HepG2 (cell line): ENCODE measurements around the gene PAX4. TPM values are rescaled to one million over a fixed set of nuclear protein-coding genes. Genes with fewer than 3 reads are reported as not detected.

Source experiments
- AFF4 ChIP-seq: sonication (generic); formaldehyde crosslinking; IDR thresholded peaks from 2 replicates; pipeline ENCODE4 v1.4.0; 2020; ENCODE audit warnings: missing genetic modification reagents
- ARID4A ChIP-seq: sonication (generic); formaldehyde crosslinking; IDR thresholded peaks from 2 replicates; pipeline ENCODE4 v1.5.0; 2020; ENCODE audit warnings: mild to moderate bottlenecking, missing genetic modification reagents, borderline replicate concordance
- DZIP1 ChIP-seq: sonication (generic); formaldehyde crosslinking; IDR thresholded peaks from 2 replicates; pipeline ENCODE4 v1.5.0; 2020; ENCODE audit warnings: mild to moderate bottlenecking, missing genetic modification reagents
- GATA4 ChIP-seq: sonication (generic); IDR thresholded peaks from 2 replicates; pipeline ENCODE4 v1.6.1; 2016; ENCODE audit warnings: antibody characterized with exemption, low read depth, borderline replicate concordance
- PHF8 ChIP-seq: sonication (generic); formaldehyde crosslinking; IDR thresholded peaks from 2 replicates; pipeline ENCODE4 v1.5.0; 2020; ENCODE audit warnings: missing genetic modification reagents
- SAFB2 ChIP-seq: sonication (generic); formaldehyde crosslinking; IDR thresholded peaks from 2 replicates; pipeline ENCODE4 v1.5.1; 2020; ENCODE audit warnings: missing genetic modification reagents, low read depth, mild to moderate bottlenecking, borderline replicate concordance
- SIN3A ChIP-seq: IDR thresholded peaks from 2 replicates; pipeline ENCODE4 v1.6.1; 2011; ENCODE audit warnings: low read depth, mild to moderate bottlenecking, control low read depth, low read length, borderline replicate concordance
- TBX2 ChIP-seq: sonication (generic); formaldehyde crosslinking; IDR thresholded peaks from 2 replicates; pipeline ENCODE4 v1.5.0; 2020; ENCODE audit warnings: missing genetic modification reagents, mild to moderate bottlenecking, borderline replicate concordance
- UBTF ChIP-seq: sonication (generic); formaldehyde crosslinking; IDR thresholded peaks from 2 replicates; pipeline ENCODE4 v1.4.0; 2020; ENCODE audit warnings: mild to moderate bottlenecking, missing genetic modification reagents
- ZNF20 ChIP-seq: sonication (generic); formaldehyde crosslinking; IDR thresholded peaks from 2 replicates; pipeline ENCODE4 v1.4.0; 2020; ENCODE audit warnings: mild to moderate bottlenecking, moderate library complexity, missing genetic modification reagents
- ZNF234 ChIP-seq: sonication (generic); formaldehyde crosslinking; conservative IDR thresholded peaks from 2 replicates; pipeline ENCODE4 v1.5.1; 2020; ENCODE audit warnings: mild to moderate bottlenecking, missing genetic modification reagents
- ZNF263 ChIP-seq: sonication (generic); formaldehyde crosslinking; IDR thresholded peaks from 2 replicates; pipeline ENCODE4 v1.4.0; 2020; ENCODE audit warnings: missing genetic modification reagents
- ZNF670 ChIP-seq: sonication (generic); formaldehyde crosslinking; IDR thresholded peaks from 2 replicates; pipeline ENCODE4 v1.8.0; 2022; ENCODE audit warnings: mild to moderate bottlenecking, missing genetic modification reagents, borderline replicate concordance
- ZNF891 ChIP-seq: sonication (generic); formaldehyde crosslinking; IDR thresholded peaks from 2 replicates; pipeline ENCODE4 v1.5.0; 2020; ENCODE audit warnings: mild to moderate bottlenecking, missing genetic modification reagents
- polyA plus RNA-seq, 8 experiments: library from polyadenylated mRNA; depleted of rRNA in 3 of 8; stranded (reverse) in 7 of 8; unstranded in 1 of 8; fragments of >200 nt; fragmentation: Illumina TruSeq in 4 of 8; extraction: Trizol in 4 of 8; gene quantifications; 2 replicates each; pipeline versions ENCODE4 v1.2.1 to v1.2.3, GENCODE V29; 2011 to 2016; ENCODE audit warnings: low read depth in 4 of 8, missing spikeins in 1 of 8, mixed read lengths in 1 of 8; ENCODE audit not compliant: insufficient read depth in 1 of 8
- total RNA-seq, 5 experiments: library from RNA; depleted of rRNA; stranded (reverse); fragments of >200 nt; fragmentation: Illumina TruSeq; extraction: Trizol; gene quantifications; 2 replicates each; pipeline ENCODE4 v1.2.3, GENCODE V29; 2016; ENCODE audit warnings: low read depth in 1 of 5

The PAX4 gene
- total and polyA plus RNA-seq, 2 of the 13 experiments (the other 11 are each of a cell fraction or from before 2014, with no cell fraction given), result not detected

GRCh38 chr7:127652333-127653248 lies 34.6 kb upstream of the PAX4 start (continued):
- peak; percentile 64 for TF ChIP-seq ARID4A (CRISPR knock-in tag)
- 0 out of 2 replicates have a peak, but pooled peaks have one; percentile 16 for TF ChIP-seq TBX2
- TF ChIP-seq DZIP1 (CRISPR knock-in tag), result no peak
- no peak for TF ChIP-seq SAFB2 (CRISPR knock-in tag)
- no peak for TF ChIP-seq SIN3A
- no peak for TF ChIP-seq ZNF263 (CRISPR knock-in tag)
- peak; percentile 49; the same call in 1 of the 2 replicates for TF ChIP-seq ZNF891 (CRISPR knock-in tag)
- TF ChIP-seq ZNF20, result no peak
- TF ChIP-seq AFF4 (CRISPR knock-in tag), result no peak
- peak; percentile 24; the same call in 1 of the 2 replicates for TF ChIP-seq ZNF670 (CRISPR knock-in tag)
- peak; percentile 65; the same call in 1 of the 2 replicates for TF ChIP-seq ZNF234 (CRISPR knock-in tag)
- TF ChIP-seq GATA4, result no peak
- TF ChIP-seq PHF8 (CRISPR knock-in tag), result no peak
- TF ChIP-seq UBTF (CRISPR knock-in tag), result peak; percentile 27; the same call in 1 of the 2 replicates
